Endometrial microvascular endothelial cells (primary cell): ENCODE data around the gene HCRT. TPM values are rescaled to one million over a fixed set of nuclear protein-coding genes. Genes with fewer than 3 reads are reported as not detected.
"Not testable (repeated sequence)": the region's sequence is repeated elsewhere in the genome, so short reads cannot be mapped to it uniquely, and the experiment has no call there.

Source experiments
- in situ Hi-C: cut with HindIII; loops from 2 replicates; pipeline ENCODE4 v1.10.0; 2017; ENCODE audit warnings: low sequenced_read_pairs, low pct_unique_long_range_greater_than_20kb; ENCODE audit errors: inconsistent ontology term
- total RNA-seq: library from RNA; depleted of rRNA; stranded (reverse); fragments of >200 nt; gene quantifications from one replicate; pipeline ENCODE4 v1.2.3, GENCODE V29; 2015; ENCODE audit errors: inconsistent ontology term

The HCRT gene, protein sequence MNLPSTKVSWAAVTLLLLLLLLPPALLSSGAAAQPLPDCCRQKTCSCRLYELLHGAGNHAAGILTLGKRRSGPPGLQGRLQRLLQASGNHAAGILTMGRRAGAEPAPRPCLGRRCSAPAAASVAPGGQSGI
- total RNA-seq: not detected

GRCh38 chr17:42184713-42185620 lies at the start of gene HCRT:
HCRT (minus strand) TSS chr17:42185452; CDS start chr17:42185365, 87 bp downstream.
- in situ Hi-C loops: loop anchor here (25.0 kb wide), 1 partner anchor 327 kb away; no protein-coding TSS in a partner anchor

DNA sequence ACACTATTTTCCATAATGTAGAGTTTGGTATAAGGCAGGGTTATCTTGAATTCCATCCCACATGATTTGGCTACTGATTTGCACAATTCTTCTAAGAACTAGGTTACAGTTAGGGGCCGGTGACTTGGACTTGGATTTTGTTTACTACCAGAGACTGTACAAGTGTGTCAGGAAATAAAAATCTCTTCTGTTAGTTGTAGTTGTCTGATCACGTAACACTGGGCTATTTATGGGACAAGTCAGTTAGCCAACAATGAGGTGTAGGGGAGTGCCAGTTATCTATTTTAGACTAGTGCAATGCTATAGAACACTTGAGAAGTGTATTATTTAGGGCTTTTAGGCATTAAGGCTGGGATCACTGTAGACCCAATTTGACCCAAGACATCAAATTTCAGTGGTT lies 48.7 kb upstream of the HCRT start:
- in situ Hi-C loops: no loop called here

- in situ Hi-C loops: no loop called here
Measured at GRCh38 chr17:42233156-42233555, 47.9 kb upstream of the HCRT start.

DNA sequence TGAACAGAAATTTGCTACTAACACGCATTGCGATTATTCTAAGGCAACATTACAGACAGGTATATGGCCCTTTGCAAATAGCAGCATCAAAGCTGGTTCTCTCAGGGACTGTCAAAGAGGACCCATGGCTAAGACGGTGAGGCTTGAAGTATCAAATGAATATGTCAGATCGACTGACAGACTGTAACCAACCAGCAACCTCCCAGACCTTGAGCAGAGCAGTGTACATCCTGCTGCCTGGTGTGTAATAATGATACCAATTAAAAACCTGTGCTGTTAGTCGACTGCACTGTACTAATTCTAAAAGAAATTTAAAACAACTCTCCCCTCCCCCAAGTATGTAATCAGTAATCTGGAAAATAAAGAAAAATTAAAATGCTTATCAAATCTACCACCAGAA lies 45.0 kb upstream of the HCRT start:
- in situ Hi-C loops: no loop called here

- in situ Hi-C loops: no loop called here
Measured at GRCh38 chr17:42227849-42228700, 42.8 kb upstream of the HCRT start.

DNA sequence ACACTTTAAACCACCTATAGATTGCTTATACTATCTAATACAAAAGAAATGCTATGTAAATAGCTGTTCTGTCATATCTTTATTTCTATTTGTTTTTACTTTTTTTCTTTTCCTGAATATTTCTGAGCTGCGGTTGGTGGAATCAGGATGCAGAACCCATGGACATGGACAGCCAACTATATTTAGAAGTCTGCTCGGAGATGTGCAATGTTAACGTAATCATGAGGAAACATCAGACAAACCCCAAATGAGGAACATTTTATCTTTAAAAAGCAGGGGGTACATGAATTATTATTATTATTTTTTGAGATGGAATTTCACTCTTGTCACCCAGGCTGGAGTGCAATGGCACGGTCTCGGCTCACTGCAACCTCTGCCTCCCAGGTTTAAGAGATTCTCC lies 40.4 kb upstream of the HCRT start:
- in situ Hi-C loops: no loop called here

DNA sequence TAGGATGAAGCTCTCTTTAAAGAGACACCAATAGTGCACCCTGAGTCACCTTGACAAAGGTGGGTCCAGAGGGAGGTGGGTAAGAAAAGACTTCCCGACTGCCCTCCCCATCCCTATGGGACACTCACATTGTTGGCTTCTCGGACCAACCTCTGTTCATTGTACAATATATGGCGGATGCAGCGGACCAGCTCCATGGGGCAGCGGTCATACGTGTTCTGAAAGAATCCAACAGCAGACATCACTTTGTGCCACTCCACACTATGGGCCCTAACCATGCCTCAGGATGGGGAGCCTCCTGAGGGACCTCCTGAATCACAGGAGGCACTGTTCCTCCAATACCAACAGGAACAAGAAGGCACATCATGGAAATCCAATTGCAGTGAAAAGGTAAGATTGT lies 39.4 kb upstream of the HCRT start:
- in situ Hi-C loops: no loop called here

- in situ Hi-C loops: no loop called here
Measured at GRCh38 chr17:42221886-42222745, 36.9 kb upstream of the HCRT start.

- in situ Hi-C loops: not testable (repeated sequence)
Measured at GRCh38 chr17:42219280-42219679, 34.0 kb upstream of the HCRT start.

GRCh38 chr17:42214156-42214555 lies 28.9 kb upstream of the HCRT start:
- in situ Hi-C loops: no loop called here

DNA sequence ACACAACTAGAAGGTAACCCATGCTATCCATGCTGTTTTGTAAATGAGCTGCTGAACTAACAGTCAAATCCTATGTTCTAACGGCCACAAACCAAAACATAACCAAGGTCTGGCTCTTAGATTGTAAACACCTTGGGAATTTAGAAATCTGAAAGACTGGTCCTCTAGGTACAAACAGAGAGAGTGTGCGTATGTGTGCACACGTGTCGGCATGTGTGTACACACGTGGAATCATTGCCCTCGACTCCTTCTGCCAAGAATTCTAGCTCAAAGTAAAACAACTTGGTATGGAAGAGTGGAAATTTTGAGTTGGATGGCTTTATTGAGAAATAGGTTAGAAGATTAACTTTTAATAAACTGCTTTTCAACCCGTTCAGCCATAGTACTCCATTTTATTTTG lies 27.1 kb upstream of the HCRT start:
- in situ Hi-C loops: no loop called here

DNA sequence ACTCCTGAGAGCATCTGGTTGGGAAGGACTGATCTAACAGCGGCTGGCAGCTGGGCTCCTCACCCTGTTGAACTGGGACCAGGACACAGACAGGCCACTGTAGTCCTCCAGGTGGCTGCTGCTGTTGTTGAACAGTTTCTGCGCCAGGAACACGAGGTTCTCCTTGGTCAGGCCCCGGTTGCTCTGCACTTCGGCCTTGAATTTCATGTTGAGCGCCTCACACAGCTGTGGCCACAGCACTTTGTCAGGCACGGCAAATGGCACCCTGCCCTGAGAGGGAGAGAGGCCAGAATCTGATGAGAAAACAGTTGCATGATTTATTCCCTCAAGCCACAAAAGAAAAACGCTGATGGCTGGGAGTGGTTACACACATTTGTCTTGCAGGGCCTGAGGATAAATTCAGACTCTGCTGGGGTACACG lies 26.7 kb upstream of the HCRT start:
- in situ Hi-C loops: not testable (repeated sequence)

DNA sequence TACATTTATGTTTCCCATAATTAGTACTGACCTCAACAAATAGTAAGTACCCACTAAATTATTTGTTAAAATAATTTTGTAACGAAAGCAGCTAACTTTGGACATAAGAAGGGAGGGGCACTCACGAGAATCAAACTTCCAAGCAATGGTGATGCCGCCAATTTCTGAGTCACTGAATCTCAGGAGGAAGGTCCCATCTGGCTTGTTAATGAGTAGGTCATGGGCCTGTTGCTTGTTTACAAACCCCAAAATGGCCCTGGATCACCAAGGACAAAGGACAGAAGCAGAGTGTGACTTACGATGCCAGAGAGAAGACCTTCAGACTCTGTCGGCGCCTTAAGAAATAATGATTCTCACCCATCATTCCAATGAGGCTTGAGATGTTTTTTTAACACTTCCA lies 24.8 kb upstream of the HCRT start:
- in situ Hi-C loops: no loop called here

DNA sequence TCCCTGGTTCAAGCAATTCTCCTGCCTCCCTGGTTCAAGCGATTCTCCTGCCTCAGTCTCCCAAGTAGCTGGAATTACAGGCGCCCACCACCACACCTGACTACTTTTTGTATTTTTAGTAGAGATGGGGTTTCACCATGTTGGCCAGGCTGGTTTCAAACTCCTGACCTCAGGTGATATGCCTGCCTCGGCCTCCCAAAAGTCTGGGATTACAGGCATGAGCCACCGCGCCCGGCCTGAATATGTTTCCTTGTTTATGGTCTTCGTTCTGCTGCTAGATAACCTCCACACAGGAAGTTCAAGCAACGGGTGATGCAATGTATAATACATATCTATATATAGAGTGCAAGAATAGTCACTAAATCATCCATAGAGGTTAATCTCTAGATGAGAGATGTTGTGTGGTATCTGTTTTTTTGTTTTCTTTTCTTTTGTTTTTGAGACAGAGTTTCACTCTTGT lies 20.9 kb upstream of the HCRT start:
- in situ Hi-C loops: not testable (repeated sequence)

GRCh38 chr17:42203354-42203753 lies 18.1 kb upstream of the HCRT start:
- in situ Hi-C loops: no loop called here

DNA sequence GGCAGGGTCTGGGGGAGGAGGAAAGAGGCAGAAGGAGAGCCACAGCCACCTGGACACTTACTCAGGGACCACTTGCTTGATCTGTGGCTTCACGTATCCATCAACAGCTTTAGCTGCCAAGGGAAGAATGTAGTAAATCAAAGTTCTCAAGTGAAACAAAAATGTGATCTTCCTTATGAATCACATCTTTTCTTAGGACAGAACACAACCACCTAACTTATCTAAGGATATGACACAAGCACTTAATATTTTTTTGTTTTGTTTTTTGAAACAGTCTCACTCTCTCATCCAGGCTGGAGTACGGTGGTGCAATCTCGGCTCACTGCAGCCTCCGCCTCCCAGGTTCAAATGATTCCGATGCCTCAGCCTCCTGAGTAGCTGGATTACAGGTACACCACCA lies 17.4 kb upstream of the HCRT start:
- in situ Hi-C loops: no loop called here

GRCh38 chr17:42202159-42202558 lies 16.9 kb upstream of the HCRT start:
- in situ Hi-C loops: no loop called here

DNA sequence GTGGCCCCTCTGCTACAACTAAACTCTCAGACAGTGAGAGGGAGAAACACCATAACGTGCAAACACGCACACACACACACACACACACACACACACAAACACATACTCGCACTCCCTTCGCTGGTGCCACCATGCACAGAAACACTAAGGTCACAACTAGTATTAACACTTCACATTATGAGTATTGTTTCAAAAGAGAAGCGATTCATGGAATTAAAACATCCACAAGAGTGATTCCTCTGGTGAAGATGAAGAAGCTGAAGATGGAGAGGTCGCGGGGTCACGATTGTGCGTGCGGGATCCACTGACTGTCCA lies 16.2 kb upstream of the HCRT start:
- in situ Hi-C loops: no loop called here
